Stimulated activated CD4-positive, alpha-beta T cell treated with anti-CD3 and anti-CD28 coated beads, Interleukin-2, amount 100 ng/mL, for 24 hours (primary cell): ENCODE results near the gene SMOC2.

Source experiments
- DNase-seq, 2 donors: peaks; one replicate each; pipeline ENCODE4 v3.0.0-alpha.2; 2020

The SMOC2 gene

GRCh38 chr6:168415993-168416530, 24.9 kb upstream of the SMOC2 start:
- DNase-seq, result no peak

GRCh38 chr6:168416531-168416930, 24.5 kb upstream of the SMOC2 start:
- no peak for DNase-seq

- DNase-seq, result no peak
These were observed 23.8 kb upstream of the SMOC2 start for GRCh38 chr6:168417191-168417590.

GRCh38 chr6:168417679-168418557, 23.1 kb upstream of the SMOC2 start:
- no peak for DNase-seq

- no peak for DNase-seq
These were observed 22.3 kb upstream of the SMOC2 start for GRCh38 chr6:168418711-168419121.

- DNase-seq, result no peak
These were observed 21.4 kb upstream of the SMOC2 start for GRCh38 chr6:168419569-168419968.

GRCh38 chr6:168420084-168420483, 20.9 kb upstream of the SMOC2 start:
- DNase-seq, result no peak

- no peak for DNase-seq
These were observed 20.3 kb upstream of the SMOC2 start for GRCh38 chr6:168420706-168421105.

GRCh38 chr6:168427184-168427583, 13.8 kb upstream of the SMOC2 start:
- DNase-seq, result no peak

GRCh38 chr6:168428052-168428826, 12.7 kb upstream of the SMOC2 start:
- no peak for DNase-seq

- no peak for DNase-seq
These were observed 12.1 kb upstream of the SMOC2 start for GRCh38 chr6:168428863-168429262.

- DNase-seq, result no peak
These were observed 8.8 kb upstream of the SMOC2 start for GRCh38 chr6:168432196-168432595.

GRCh38 chr6:168433898-168434297, 7.1 kb upstream of the SMOC2 start:
- DNase-seq, result no peak

- no peak for DNase-seq
These were observed 6.5 kb upstream of the SMOC2 start for GRCh38 chr6:168434505-168434904.

GRCh38 chr6:168437751-168438150, 3.2 kb upstream of the SMOC2 start:
- DNase-seq, result no peak

GRCh38 chr6:168438783-168439520, 2.0 kb upstream of the SMOC2 start:
- no peak for DNase-seq

- DNase-seq, result no peak
These were observed 1.1 kb upstream of the SMOC2 start for GRCh38 chr6:168439794-168440450.

- no peak for DNase-seq
These were observed 729 bp downstream of the SMOC2 start for GRCh38 chr6:168441434-168442391.

GRCh38 chr6:168442646-168443045, 1.7 kb downstream of the SMOC2 start:
- DNase-seq, result no peak

GRCh38 chr6:168447282-168447681, 6.3 kb downstream of the SMOC2 start:
- no peak for DNase-seq

- DNase-seq, result no peak
These were observed 6.7 kb downstream of the SMOC2 start for GRCh38 chr6:168447700-168448099.
